Panc1 (cell line): ENCODE measurements around the gene LDLRAD4. TPM values are rescaled to one million over a fixed set of nuclear protein-coding genes. Genes with fewer than 3 reads are reported as not detected.

ENCODE experiments used
- ATAC-seq: fragments of 200-7000 bp; cut with Tn5 transposase; 2 replicates; pipeline ENCODE4 v1.9.1; 2020; ENCODE audit warnings: mild to moderate bottlenecking, moderate library complexity
- BruUV-seq: library from RNA; stranded (reverse); fragments of 400-500 nt; replicated peaks from 2 replicates; lab custom pipeline; 2021; lab: Mats Ljungman, UMichigan
- CTCF ChIA-PET: fragments of 300-600 bp; sonication (Branson Sonifier 250); formaldehyde crosslinking; loops from one replicate; lab custom pipeline; 2022; ENCODE audit warnings: antibody characterized with exemption; lab: Charles Lee
- POLR2A ChIA-PET: fragments of 300-600 bp; sonication (Branson Sonifier 250); formaldehyde crosslinking; loops from one replicate; lab custom pipeline; 2022; ENCODE audit warnings: antibody characterized with exemption; lab: Charles Lee
- DNase-seq: peaks from one replicate; pipeline ENCODE4 v3.0.0-alpha.2; 2010; ENCODE audit warnings: low read depth, low spot score
- H3K27ac ChIP-seq: 2 replicates; pipeline ENCODE4 v1.5.1; 2011; ENCODE audit warnings: mild to moderate bottlenecking, low read length, inconsistent platforms
- H3K27me3 ChIP-seq: fragments of 200-500 bp; sonication (Bioruptor generic); 2 replicates; pipeline ENCODE4 v1.6.0; 2014; ENCODE audit warnings: low read length, inconsistent platforms; ENCODE audit not compliant: control insufficient read depth, insufficient read depth
- H3K36me3 ChIP-seq: fragments of 200-500 bp; sonication (Bioruptor generic); 2 replicates; pipeline ENCODE4 v1.5.1; 2014; ENCODE audit warnings: inconsistent platforms, mild to moderate bottlenecking, low read length, moderate library complexity; ENCODE audit not compliant: control insufficient read depth, insufficient read depth
- H3K4me1 ChIP-seq: 2 replicates; pipeline ENCODE4 v1.5.1; 2011; ENCODE audit warnings: inconsistent platforms, mild to moderate bottlenecking, low read length, moderate library complexity; ENCODE audit not compliant: control insufficient read depth, insufficient read depth
- H3K4me3 ChIP-seq, 2 experiments: 2 replicates each; pipeline ENCODE4 v1.5.1; 2011 to 2012; ENCODE audit warnings: low read depth in 2 of 2, low read length in 2 of 2, mild to moderate bottlenecking in 2 of 2, inconsistent platforms in 1 of 2, moderate library complexity in 1 of 2
- H3K9me3 ChIP-seq: fragments of 200-500 bp; sonication (Bioruptor generic); 2 replicates; pipeline ENCODE4 v1.5.1; 2014; ENCODE audit warnings: low read depth, mild to moderate bottlenecking, inconsistent platforms, low read length, moderate library complexity; ENCODE audit not compliant: control insufficient read depth, insufficient read depth
- POLR2AphosphoS5 ChIP-seq: IDR thresholded peaks from 2 replicates; pipeline ENCODE4 v1.6.1; 2012; ENCODE audit warnings: mild to moderate bottlenecking, low read depth, low read length, moderate library complexity
- SIN3A ChIP-seq: IDR thresholded peaks from 2 replicates; pipeline ENCODE4 v1.6.1; 2012; ENCODE audit warnings: low read depth, mild to moderate bottlenecking, low read length, moderate library complexity, borderline replicate concordance; ENCODE audit not compliant: insufficient read depth
- TCF7L2 ChIP-seq: IDR thresholded peaks from 2 replicates; pipeline ENCODE4 v1.6.1; 2011; ENCODE audit warnings: mild to moderate bottlenecking, low read depth, low read length, inconsistent platforms
- in situ Hi-C: cut with HindIII; loops from 2 replicates; pipeline ENCODE4 v1.10.0; 2016; ENCODE audit warnings: low sequenced_read_pairs, low pct_unique_long_range_greater_than_20kb
- intact Hi-C: fragments of 100-400 bp; cut with micrococcal nuclease; formaldehyde crosslinking; loops from one replicate; pipeline ENCODE4 v1.10.0; 2022; ENCODE audit not compliant: unreplicated experiment
- total RNA-seq: library from RNA; stranded (reverse); gene quantifications from one replicate; pipeline ENCODE4 v1.2.1, GENCODE V29; 2021; ENCODE audit not compliant: unreplicated experiment
- TF ChIP-seq, protein P1 (sequence below), 2 experiments: IDR thresholded peaks; 2 replicates each; pipeline ENCODE4 v1.6.1; 2011 to 2012; ENCODE audit warnings: low read depth in 2 of 2, control low read depth in 1 of 2, low read length in 1 of 2, mild to moderate bottlenecking in 1 of 2, moderate library complexity in 1 of 2; ENCODE audit not compliant: insufficient read depth in 1 of 2
- TF ChIP-seq, protein P2 (sequence below): fragments of 450-650 bp; IDR thresholded peaks from 2 replicates; pipeline ENCODE4 v1.5.1; 2017; ENCODE audit warnings: mild to moderate bottlenecking

Gene LDLRAD4
- total RNA-seq, 1 experiment from 2014 or later = 0.28 TPM

DNA sequence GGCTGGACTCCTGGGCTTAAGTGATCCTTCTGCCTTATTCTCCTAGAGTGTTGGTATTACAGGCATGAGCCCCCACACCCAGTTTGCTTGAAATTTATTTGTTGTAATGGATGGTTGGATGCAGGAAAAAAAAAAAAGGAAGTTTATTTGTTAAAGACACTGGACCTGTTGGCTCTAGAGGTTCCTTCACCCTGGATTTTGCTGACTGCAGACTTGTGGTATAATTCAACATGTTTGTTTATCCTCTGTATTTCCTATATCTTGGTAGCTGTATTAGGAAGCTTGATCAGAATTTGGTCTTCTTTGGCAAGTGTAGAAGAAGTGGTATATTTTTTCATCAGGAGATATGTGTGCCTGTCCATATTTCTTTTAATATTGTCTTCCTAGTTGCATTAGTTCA, 138.7 kb downstream of the LDLRAD4 start:
- DNase-seq = no peak
- TF ChIP-seq TCF7L2 (no peak), SIN3A (no peak), POLR2AphosphoS5 (no peak)
- TF ChIP-seq, protein P1, sequence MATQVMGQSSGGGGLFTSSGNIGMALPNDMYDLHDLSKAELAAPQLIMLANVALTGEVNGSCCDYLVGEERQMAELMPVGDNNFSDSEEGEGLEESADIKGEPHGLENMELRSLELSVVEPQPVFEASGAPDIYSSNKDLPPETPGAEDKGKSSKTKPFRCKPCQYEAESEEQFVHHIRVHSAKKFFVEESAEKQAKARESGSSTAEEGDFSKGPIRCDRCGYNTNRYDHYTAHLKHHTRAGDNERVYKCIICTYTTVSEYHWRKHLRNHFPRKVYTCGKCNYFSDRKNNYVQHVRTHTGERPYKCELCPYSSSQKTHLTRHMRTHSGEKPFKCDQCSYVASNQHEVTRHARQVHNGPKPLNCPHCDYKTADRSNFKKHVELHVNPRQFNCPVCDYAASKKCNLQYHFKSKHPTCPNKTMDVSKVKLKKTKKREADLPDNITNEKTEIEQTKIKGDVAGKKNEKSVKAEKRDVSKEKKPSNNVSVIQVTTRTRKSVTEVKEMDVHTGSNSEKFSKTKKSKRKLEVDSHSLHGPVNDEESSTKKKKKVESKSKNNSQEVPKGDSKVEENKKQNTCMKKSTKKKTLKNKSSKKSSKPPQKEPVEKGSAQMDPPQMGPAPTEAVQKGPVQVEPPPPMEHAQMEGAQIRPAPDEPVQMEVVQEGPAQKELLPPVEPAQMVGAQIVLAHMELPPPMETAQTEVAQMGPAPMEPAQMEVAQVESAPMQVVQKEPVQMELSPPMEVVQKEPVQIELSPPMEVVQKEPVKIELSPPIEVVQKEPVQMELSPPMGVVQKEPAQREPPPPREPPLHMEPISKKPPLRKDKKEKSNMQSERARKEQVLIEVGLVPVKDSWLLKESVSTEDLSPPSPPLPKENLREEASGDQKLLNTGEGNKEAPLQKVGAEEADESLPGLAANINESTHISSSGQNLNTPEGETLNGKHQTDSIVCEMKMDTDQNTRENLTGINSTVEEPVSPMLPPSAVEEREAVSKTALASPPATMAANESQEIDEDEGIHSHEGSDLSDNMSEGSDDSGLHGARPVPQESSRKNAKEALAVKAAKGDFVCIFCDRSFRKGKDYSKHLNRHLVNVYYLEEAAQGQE (IDR thresholded peaks at IDR 0.05; ENCODE audit: insufficient read depth in 1 of 2, low read depth in 2 of 2, low read length in 1 of 2) = no peak
- Histone ChIP-seq H3K4me1 (no peaks in the 10 kb centered on the region), H3K9me3 (no peaks in the 10 kb centered on the region), H3K27ac (no peak overlapping the region), H3K27me3 (no peaks in the 10 kb centered on the region; the same call in 1 of the 2 replicates), H3K36me3 (no peaks in the 10 kb centered on the region), H3K4me3 (no peak overlapping the region)
- ChIA-PET POLR2A (no interaction called here), CTCF (no interaction called here)
- no TSS peak for BruUV-seq
- intact Hi-C loops = no loop called here
- ATAC-seq = no peak
- in situ Hi-C loops = no loop called here

DNA sequence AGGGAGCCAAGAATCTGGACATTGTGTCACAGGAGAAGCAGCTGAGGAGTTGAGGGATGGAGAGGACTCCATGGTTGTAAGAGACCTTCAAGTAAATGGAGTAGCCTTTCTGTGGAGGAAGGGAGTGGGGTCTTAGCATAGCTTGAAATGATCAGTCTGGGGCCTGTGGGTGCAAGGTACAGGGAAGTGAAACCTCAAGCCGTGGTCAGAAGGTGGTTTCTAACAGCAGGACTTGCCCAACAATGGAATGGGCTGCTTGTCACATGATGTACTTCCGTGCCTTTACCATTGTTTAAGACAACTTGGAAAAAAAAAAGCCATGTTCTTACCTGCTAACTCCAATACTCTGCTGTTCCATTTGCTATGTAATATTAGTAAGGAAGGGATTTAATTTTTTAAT, 140.7 kb downstream of the LDLRAD4 start:
- in situ Hi-C loops (no loop called here), intact Hi-C loops (no loop called here)
- Histone ChIP-seq H3K27me3 (no peaks in the 10 kb centered on the region; the same call in 1 of the 2 replicates), H3K4me3 (no peak overlapping the region), H3K9me3 (no peaks in the 10 kb centered on the region), H3K4me1 (no peaks in the 10 kb centered on the region), H3K36me3 (no peaks in the 10 kb centered on the region), H3K27ac (no peak overlapping the region)
- CTCF ChIA-PET = no interaction called here
- no peak for ATAC-seq
- TF ChIP-seq POLR2AphosphoS5 = no peak
- TF ChIP-seq, protein P1 (IDR thresholded peaks at IDR 0.05; ENCODE audit: insufficient read depth in 1 of 2, low read depth in 2 of 2, low read length in 1 of 2) = no peak
- TF ChIP-seq SIN3A = no peak
- TF ChIP-seq, protein P2, sequence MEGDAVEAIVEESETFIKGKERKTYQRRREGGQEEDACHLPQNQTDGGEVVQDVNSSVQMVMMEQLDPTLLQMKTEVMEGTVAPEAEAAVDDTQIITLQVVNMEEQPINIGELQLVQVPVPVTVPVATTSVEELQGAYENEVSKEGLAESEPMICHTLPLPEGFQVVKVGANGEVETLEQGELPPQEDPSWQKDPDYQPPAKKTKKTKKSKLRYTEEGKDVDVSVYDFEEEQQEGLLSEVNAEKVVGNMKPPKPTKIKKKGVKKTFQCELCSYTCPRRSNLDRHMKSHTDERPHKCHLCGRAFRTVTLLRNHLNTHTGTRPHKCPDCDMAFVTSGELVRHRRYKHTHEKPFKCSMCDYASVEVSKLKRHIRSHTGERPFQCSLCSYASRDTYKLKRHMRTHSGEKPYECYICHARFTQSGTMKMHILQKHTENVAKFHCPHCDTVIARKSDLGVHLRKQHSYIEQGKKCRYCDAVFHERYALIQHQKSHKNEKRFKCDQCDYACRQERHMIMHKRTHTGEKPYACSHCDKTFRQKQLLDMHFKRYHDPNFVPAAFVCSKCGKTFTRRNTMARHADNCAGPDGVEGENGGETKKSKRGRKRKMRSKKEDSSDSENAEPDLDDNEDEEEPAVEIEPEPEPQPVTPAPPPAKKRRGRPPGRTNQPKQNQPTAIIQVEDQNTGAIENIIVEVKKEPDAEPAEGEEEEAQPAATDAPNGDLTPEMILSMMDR = no peak
- TF ChIP-seq TCF7L2 = no peak
- POLR2A ChIA-PET = no interaction called here
- DNase-seq = no peak
- no TSS peak for BruUV-seq
